ENCODE measurements around the gene PAX8.

PAX8 gene

GRCh38 chr2:113216891-113217454 is 61.7 kb downstream of the PAX8 start:
- TF ChIP-seq CTCF (conservative IDR thresholded peaks at IDR 0.05; ENCODE audit: low read depth, low read length) = peak; percentile 16
- H3K4me3 ChIP-seq (ENCODE audit: low read depth, low read length) = no peak overlapping the region
- peak; percentile 57 for DNase-seq (ENCODE audit: low read depth)

GRCh38 chr2:113216321-113216720 is 62.4 kb downstream of the PAX8 start:
- DNase-seq (ENCODE audit: low read depth) = no peak
- H3K4me3 ChIP-seq (ENCODE audit: low read depth, low read length) = no peak overlapping the region
- no peak for TF ChIP-seq CTCF (conservative IDR thresholded peaks at IDR 0.05; ENCODE audit: low read depth, low read length)

GRCh38 chr2:113215056-113215455 is 63.7 kb downstream of the PAX8 start:
- no peak for TF ChIP-seq CTCF (conservative IDR thresholded peaks at IDR 0.05; ENCODE audit: low read depth, low read length)
- no peak for DNase-seq (ENCODE audit: low read depth)
- H3K4me3 ChIP-seq (ENCODE audit: low read depth, low read length) = no peak overlapping the region

- no peak for DNase-seq (ENCODE audit: low read depth)
- TF ChIP-seq CTCF (conservative IDR thresholded peaks at IDR 0.05; ENCODE audit: low read depth, low read length) = no peak
- no peak overlapping the region for H3K4me3 ChIP-seq (ENCODE audit: low read depth, low read length)
These were observed 64.6 kb downstream of the PAX8 start for GRCh38 chr2:113214141-113214540.

- no peak for TF ChIP-seq CTCF (conservative IDR thresholded peaks at IDR 0.05; ENCODE audit: low read depth, low read length)
- DNase-seq (ENCODE audit: low read depth) = no peak
These were observed 65.4 kb downstream of the PAX8 start for GRCh38 chr2:113213061-113213930.

GRCh38 chr2:113212245-113213060 is 66.3 kb downstream of the PAX8 start:
- no peak for DNase-seq (ENCODE audit: low read depth)
- no peak for TF ChIP-seq CTCF (conservative IDR thresholded peaks at IDR 0.05; ENCODE audit: low read depth, low read length)
- H3K4me3 ChIP-seq (ENCODE audit: low read depth, low read length) = no peak overlapping the region

More at GRCh38 chr2:113213061-113213930, 65.4 kb downstream of the PAX8 start:
- H3K4me3 ChIP-seq (ENCODE audit: low read depth, low read length) = no peak overlapping the region
